A673 (cell line): Measurements from ENCODE around the gene NUP93.
"Not testable (repeated sequence)": the region's sequence is repeated elsewhere in the genome, so short reads cannot be mapped to it uniquely, and the experiment has no call there.

Experiments used
- CTCF ChIP-seq: fragments of 300-800, 200-600 bp; sonication (generic); conservative IDR thresholded peaks from 2 replicates; pipeline ENCODE4 v1.5.1; 2017; ENCODE audit warnings: low read depth, mild to moderate bottlenecking, antibody characterized with exemption, low read length, moderate library complexity, mixed read lengths
- EZH2 ChIP-seq: fragments of 200-600 bp; sonication (generic); IDR thresholded peaks from 2 replicates; pipeline ENCODE4 v1.6.1; 2017; ENCODE audit warnings: borderline replicate concordance, low read depth, mild to moderate bottlenecking, mixed read lengths, antibody characterized with exemption, low read length; ENCODE audit not compliant: poor library complexity, severe bottlenecking

GRCh38 chr16:56717532-56717931 lies 12.4 kb upstream of the NUP93 start:
- not testable (repeated sequence) for TF ChIP-seq CTCF, EZH2
